ENCODE results near the gene CRLF2. TPM values are rescaled to one million over a fixed set of nuclear protein-coding genes. Genes with fewer than 3 reads are reported as not detected.

Gene CRLF2
- total and polyA plus RNA-seq, 2 experiments from 2014 or later, result not detected

DNA sequence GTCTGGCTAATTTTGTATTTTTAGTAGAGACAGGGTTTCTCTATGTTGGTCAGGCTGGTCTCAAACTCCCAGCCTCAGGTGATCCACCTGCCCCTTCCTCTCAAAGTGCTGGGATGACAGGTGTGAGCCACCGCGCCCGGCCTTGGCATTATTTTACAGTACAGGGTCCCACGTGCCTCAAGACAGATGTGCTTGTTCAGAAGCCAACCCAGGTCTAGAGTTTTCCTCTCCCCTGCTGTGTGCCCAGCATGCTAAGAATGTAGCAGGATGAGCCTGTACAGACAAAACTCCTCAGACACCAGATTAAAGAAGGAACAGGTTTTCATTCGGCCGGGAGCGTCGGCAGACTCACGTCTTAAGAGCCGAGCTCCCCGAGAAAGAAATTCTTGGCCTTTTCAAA is 42.2 kb downstream of the CRLF2 start (continued):
- TF ChIP-seq, protein P1, sequence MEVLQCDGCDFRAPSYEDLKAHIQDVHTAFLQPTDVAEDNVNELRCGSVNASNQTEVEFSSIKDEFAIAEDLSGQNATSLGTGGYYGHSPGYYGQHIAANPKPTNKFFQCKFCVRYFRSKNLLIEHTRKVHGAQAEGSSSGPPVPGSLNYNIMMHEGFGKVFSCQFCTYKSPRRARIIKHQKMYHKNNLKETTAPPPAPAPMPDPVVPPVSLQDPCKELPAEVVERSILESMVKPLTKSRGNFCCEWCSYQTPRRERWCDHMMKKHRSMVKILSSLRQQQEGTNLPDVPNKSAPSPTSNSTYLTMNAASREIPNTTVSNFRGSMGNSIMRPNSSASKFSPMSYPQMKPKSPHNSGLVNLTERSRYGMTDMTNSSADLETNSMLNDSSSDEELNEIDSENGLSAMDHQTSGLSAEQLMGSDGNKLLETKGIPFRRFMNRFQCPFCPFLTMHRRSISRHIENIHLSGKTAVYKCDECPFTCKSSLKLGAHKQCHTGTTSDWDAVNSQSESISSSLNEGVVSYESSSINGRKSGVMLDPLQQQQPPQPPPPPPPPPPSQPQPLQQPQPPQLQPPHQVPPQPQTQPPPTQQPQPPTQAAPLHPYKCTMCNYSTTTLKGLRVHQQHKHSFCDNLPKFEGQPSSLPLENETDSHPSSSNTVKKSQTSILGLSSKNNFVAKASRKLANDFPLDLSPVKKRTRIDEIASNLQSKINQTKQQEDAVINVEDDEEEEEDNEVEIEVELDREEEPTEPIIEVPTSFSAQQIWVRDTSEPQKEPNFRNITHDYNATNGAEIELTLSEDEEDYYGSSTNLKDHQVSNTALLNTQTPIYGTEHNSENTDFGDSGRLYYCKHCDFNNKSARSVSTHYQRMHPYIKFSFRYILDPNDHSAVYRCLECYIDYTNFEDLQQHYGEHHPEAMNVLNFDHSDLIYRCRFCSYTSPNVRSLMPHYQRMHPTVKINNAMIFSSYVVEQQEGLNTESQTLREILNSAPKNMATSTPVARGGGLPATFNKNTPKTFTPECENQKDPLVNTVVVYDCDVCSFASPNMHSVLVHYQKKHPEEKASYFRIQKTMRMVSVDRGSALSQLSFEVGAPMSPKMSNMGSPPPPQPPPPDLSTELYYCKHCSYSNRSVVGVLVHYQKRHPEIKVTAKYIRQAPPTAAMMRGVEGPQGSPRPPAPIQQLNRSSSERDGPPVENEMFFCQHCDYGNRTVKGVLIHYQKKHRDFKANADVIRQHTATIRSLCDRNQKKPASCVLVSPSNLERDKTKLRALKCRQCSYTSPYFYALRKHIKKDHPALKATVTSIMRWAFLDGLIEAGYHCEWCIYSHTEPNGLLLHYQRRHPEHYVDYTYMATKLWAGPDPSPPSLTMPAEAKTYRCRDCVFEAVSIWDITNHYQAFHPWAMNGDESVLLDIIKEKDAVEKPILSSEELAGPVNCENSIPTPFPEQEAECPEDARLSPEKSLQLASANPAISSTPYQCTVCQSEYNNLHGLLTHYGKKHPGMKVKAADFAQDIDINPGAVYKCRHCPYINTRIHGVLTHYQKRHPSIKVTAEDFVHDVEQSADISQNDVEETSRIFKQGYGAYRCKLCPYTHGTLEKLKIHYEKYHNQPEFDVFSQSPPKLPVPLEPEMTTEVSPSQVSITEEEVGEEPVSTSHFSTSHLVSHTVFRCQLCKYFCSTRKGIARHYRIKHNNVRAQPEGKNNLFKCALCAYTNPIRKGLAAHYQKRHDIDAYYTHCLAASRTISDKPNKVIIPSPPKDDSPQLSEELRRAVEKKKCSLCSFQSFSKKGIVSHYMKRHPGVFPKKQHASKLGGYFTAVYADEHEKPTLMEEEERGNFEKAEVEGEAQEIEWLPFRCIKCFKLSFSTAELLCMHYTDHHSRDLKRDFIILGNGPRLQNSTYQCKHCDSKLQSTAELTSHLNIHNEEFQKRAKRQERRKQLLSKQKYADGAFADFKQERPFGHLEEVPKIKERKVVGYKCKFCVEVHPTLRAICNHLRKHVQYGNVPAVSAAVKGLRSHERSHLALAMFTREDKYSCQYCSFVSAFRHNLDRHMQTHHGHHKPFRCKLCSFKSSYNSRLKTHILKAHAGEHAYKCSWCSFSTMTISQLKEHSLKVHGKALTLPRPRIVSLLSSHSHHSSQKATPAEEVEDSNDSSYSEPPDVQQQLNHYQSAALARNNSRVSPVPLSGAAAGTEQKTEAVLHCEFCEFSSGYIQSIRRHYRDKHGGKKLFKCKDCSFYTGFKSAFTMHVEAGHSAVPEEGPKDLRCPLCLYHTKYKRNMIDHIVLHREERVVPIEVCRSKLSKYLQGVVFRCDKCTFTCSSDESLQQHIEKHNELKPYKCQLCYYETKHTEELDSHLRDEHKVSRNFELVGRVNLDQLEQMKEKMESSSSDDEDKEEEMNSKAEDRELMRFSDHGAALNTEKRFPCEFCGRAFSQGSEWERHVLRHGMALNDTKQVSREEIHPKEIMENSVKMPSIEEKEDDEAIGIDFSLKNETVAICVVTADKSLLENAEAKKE (CRISPR knock-in tag; IDR thresholded peaks at IDR 0.05), result no peak
- TF ChIP-seq JUNB (IDR thresholded peaks at IDR 0.05; ENCODE audit: unreplicated experiment) (no peak), NANOG (IDR thresholded peaks at IDR 0.05; ENCODE audit: borderline replicate concordance) (no peak)

DNA sequence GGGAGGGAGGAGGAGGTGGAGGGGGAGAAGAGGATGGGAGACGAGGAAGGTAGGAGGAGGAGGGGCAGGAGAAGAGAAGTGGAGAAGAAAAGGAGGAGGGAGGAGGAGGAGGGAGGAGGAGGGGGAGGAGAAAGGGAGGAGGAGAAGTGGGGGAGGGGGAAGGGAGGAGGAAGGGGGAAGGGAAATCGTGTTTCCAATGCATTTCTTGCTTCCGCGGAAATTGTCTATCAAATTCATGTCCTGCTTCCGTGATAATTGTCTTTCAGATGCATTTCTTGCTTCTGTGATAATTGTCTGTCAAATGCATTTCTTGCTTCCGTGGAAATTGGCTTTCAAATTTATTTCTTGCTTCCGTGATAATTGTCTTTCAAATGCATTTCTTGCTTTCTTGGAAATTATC is 43.3 kb downstream of the CRLF2 start:
- Histone ChIP-seq H3K4me2 (no peak overlapping the region), H4K20me1 (replicated peaks; ENCODE audit: insufficient read depth) (no peaks in the 10 kb centered on the region), H3K27ac (ENCODE audit: low read depth) (no peak overlapping the region), H3K9me2 (ENCODE audit: insufficient read depth) (peaks cover 4% of the 10 kb centered on the region; the same call in 1 of the 2 replicates), H3K36me3 (ENCODE audit: insufficient read depth) (no peaks in the 10 kb centered on the region; the same call in 1 of the 2 replicates), H3K79me2 (replicated peaks; ENCODE audit: insufficient read depth) (no peaks in the 10 kb centered on the region), H2AFZ (no peak overlapping the region), H3F3A (replicated peaks; ENCODE audit: low read depth) (peaks cover 5% of the 10 kb centered on the region), H3K4me1 (ENCODE audit: insufficient read depth) (peaks cover 44% of the 10 kb centered on the region), H3K4me3 (no peak overlapping the region), H3K27me3 (ENCODE audit: insufficient read depth) (no peaks in the 10 kb centered on the region)
- H3K4me3 Mint-ChIP-seq, result no peak overlapping the region
- TF ChIP-seq JUNB (IDR thresholded peaks at IDR 0.05; ENCODE audit: unreplicated experiment), result no peak
- TF ChIP-seq, protein P2, sequence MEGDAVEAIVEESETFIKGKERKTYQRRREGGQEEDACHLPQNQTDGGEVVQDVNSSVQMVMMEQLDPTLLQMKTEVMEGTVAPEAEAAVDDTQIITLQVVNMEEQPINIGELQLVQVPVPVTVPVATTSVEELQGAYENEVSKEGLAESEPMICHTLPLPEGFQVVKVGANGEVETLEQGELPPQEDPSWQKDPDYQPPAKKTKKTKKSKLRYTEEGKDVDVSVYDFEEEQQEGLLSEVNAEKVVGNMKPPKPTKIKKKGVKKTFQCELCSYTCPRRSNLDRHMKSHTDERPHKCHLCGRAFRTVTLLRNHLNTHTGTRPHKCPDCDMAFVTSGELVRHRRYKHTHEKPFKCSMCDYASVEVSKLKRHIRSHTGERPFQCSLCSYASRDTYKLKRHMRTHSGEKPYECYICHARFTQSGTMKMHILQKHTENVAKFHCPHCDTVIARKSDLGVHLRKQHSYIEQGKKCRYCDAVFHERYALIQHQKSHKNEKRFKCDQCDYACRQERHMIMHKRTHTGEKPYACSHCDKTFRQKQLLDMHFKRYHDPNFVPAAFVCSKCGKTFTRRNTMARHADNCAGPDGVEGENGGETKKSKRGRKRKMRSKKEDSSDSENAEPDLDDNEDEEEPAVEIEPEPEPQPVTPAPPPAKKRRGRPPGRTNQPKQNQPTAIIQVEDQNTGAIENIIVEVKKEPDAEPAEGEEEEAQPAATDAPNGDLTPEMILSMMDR (conservative IDR thresholded peaks at IDR 0.05; ENCODE audit: low read depth in 2 of 2), result no peak
- no peak for TF ChIP-seq CREB1 (CRISPR knock-in tag; IDR thresholded peaks at IDR 0.05; ENCODE audit: low read depth)
- no peak overlapping the region for H3K27ac Mint-ChIP-seq
- peaks cover 81% of the 10 kb centered on the region for H3K9me3 Mint-ChIP-seq
- no peak for DNase-seq (ENCODE audit: low spot score)
- no peaks in the 10 kb centered on the region; the same call in 2 of the 3 replicates for H3K4me1 Mint-ChIP-seq
- H3K36me3 Mint-ChIP-seq (ENCODE audit: low read depth), result peaks cover 47% of the 10 kb centered on the region
- no peak for ATAC-seq
- peaks cover 16% of the 10 kb centered on the region for H3K27me3 Mint-ChIP-seq (ENCODE audit: insufficient read depth, low read depth, poor library complexity)

Data from GM23338 (cell line).